ENCODE data around the gene S100A8.

- TF ChIP-seq CTCF (optimal IDR thresholded peaks at IDR 0.05 in 1 of 3, IDR thresholded peaks at IDR 0.05 in 1 of 3, conservative IDR thresholded peaks at IDR 0.05 in 1 of 3; ENCODE audit: extremely low read depth in 1 of 3, insufficient read depth in 2 of 3, low read length in 3 of 3), result peak in 1 of 3 experiments; percentile 9
- TF ChIP-seq EZH2 (IDR thresholded peaks at IDR 0.05; ENCODE audit: low read length), result no peak
These were observed 34.3 kb downstream of the S100A8 start for GRCh38 chr1:153356392-153357075.

All from keratinocyte (primary cell).